K562 (cell line): ENCODE results near the gene CCDC85C. TPM values are rescaled to one million over a fixed set of nuclear protein-coding genes. Genes with fewer than 3 reads are reported as not detected.

ENCODE experiments used
- ATAC-seq: fragments of 200-7000 bp; cut with Tn5 transposase; 3 replicates; pipeline ENCODE4 v1.9.1; 2020; ENCODE audit warnings: moderate library complexity
- BruUV-seq: library from RNA; stranded (reverse); fragments of 400-500 nt; replicated peaks from 2 replicates; lab custom pipeline; 2021; lab: Mats Ljungman, UMichigan
- CTCF ChIA-PET: fragments of 300-600 bp; formaldehyde crosslinking; extraction: SDS; loops from one replicate; lab custom pipeline; 2021; ENCODE audit warnings: low intra/inter-chr PET ratio; lab: Yijun Ruan, JAX
- POLR2A ChIA-PET: fragments of 300-600, 350-650 bp; sonication (Branson Sonifier 250); formaldehyde crosslinking; extraction: SDS; loops from one replicate; lab custom pipeline; 2021; ENCODE audit warnings: antibody characterized with exemption, inconsistent platforms; lab: Yijun Ruan, JAX
- DNase-seq, 4 experiments: peaks; one replicate each; pipeline versions ENCODE4 v3.0.0 to v3.0.0-alpha.2; 2011 to 2018; ENCODE audit warnings: low spot score in 3 of 4, mixed read lengths in 3 of 4; ENCODE audit errors: extremely low read depth in 1 of 4
- FAIRE-seq: peaks from 2 replicates; lab custom pipeline; 2011; peaks lifted over from hg19 to GRCh38; lab: Jason Lieb, UNC
- H2AFZ ChIP-seq: 2 replicates; pipeline ENCODE4 v1.6.0; 2011; ENCODE audit warnings: low read depth, low read length, control low read depth, inconsistent platforms
- H3K27ac ChIP-seq: fragments of 200-600 bp; 3 replicates; pipeline ENCODE4 v1.8.0; 2011; ENCODE audit warnings: low read depth, mild to moderate bottlenecking, control low read depth, inconsistent platforms, low read length, moderate library complexity, mixed read lengths; ENCODE audit errors: extremely low read depth
- H3K27me3 ChIP-seq, 2 experiments: fragments of 300-600 bp in 1 of 2; 2 replicates in 1 of 2; 3 replicates in 1 of 2; pipeline versions ENCODE4 v1.6.0 to v1.8.0; 2011; ENCODE audit warnings: inconsistent platforms in 2 of 2, low read length in 2 of 2, mild to moderate bottlenecking in 1 of 2, mixed read lengths in 1 of 2, moderate library complexity in 1 of 2; ENCODE audit not compliant: control insufficient read depth in 2 of 2, insufficient read depth in 2 of 2
- H3K36me3 ChIP-seq: fragments of 300-600 bp; 3 replicates; pipeline ENCODE4 v1.8.0; 2011; ENCODE audit warnings: mild to moderate bottlenecking, low read length, inconsistent platforms; ENCODE audit not compliant: control insufficient read depth, insufficient read depth
- H3K4me1 ChIP-seq, 2 experiments: fragments of 200-600 bp in 1 of 2; replicated peaks in 1 of 2; 2 replicates in 1 of 2; 3 replicates in 1 of 2; pipeline versions ENCODE4 v1.5.1 to v1.8.0; 2011; ENCODE audit warnings: inconsistent platforms in 2 of 2, low read length in 2 of 2, mild to moderate bottlenecking in 1 of 2, mixed read lengths in 1 of 2, moderate library complexity in 1 of 2; ENCODE audit not compliant: control insufficient read depth in 2 of 2, insufficient read depth in 2 of 2
- H3K4me2 ChIP-seq: 2 replicates; pipeline ENCODE4 v1.6.1; 2011; ENCODE audit warnings: low read length, control low read depth, inconsistent platforms, mixed read lengths; ENCODE audit not compliant: insufficient read depth
- H3K4me3 ChIP-seq: fragments of 200-600 bp; sonication (generic), shearing (Covaris generic); 2 replicates; pipeline ENCODE4 v1.5.1; 2016; ENCODE audit warnings: control low read depth, inconsistent platforms
- H3K79me2 ChIP-seq: fragments of 200-600 bp; 3 replicates; pipeline ENCODE4 v1.8.0; 2011; ENCODE audit warnings: low read length, inconsistent platforms; ENCODE audit not compliant: control insufficient read depth, insufficient read depth
- H3K9ac ChIP-seq, 2 experiments: 2 replicates each; pipeline versions ENCODE4 v1.6.0 to v1.6.1; 2011; ENCODE audit warnings: low read depth in 2 of 2, low read length in 2 of 2, control low read depth in 1 of 2, inconsistent platforms in 1 of 2, mild to moderate bottlenecking in 1 of 2, mixed read lengths in 1 of 2; ENCODE audit not compliant: insufficient read depth in 1 of 2
- H3K9me1 ChIP-seq: one replicate; pipeline ENCODE4 v1.6.0; 2011; ENCODE audit warnings: inconsistent platforms, mild to moderate bottlenecking, low read length, moderate library complexity; ENCODE audit not compliant: control insufficient read depth, insufficient read depth
- H3K9me3 ChIP-seq: replicated peaks from 2 replicates; pipeline ENCODE4 v1.5.1; 2011; ENCODE audit warnings: low read depth, low read length, inconsistent platforms; ENCODE audit not compliant: control insufficient read depth, insufficient read depth
- H4K20me1 ChIP-seq: replicated peaks from 2 replicates; pipeline ENCODE4 v1.6.1; 2011; ENCODE audit warnings: low read length, inconsistent platforms, mixed read lengths; ENCODE audit not compliant: control insufficient read depth, insufficient read depth
- ATF6 ChIP-seq: sonication (generic); formaldehyde crosslinking; IDR thresholded peaks from 2 replicates; pipeline ENCODE4 v1.4.0; 2020; ENCODE audit warnings: mild to moderate bottlenecking, missing genetic modification reagents
- CCNT2 ChIP-seq: IDR thresholded peaks from 2 replicates; pipeline ENCODE4 v1.6.1; 2011; ENCODE audit warnings: borderline replicate concordance, low read depth, mild to moderate bottlenecking, moderate library complexity, mixed read lengths, low read length; ENCODE audit not compliant: insufficient read length; ENCODE audit errors: extremely low read depth
- ERF ChIP-seq: fragments of 450-650 bp; formaldehyde crosslinking; IDR thresholded peaks from 2 replicates; pipeline ENCODE4 v1.4.0; 2020; ENCODE audit warnings: mild to moderate bottlenecking, mixed read lengths
- FOXJ2 ChIP-seq: fragments of 200-800 bp; sonication (Bioruptor generic); IDR thresholded peaks from 2 replicates; pipeline ENCODE4 v1.6.1; 2016; ENCODE audit warnings: missing genetic modification characterization, missing compliant biosample characterization
- GTF3C2 ChIP-seq: IDR thresholded peaks from 3 replicates; pipeline ENCODE4 v1.6.1; 2011; ENCODE audit warnings: borderline replicate concordance, mild to moderate bottlenecking, moderate library complexity; ENCODE audit not compliant: insufficient read length; ENCODE audit errors: extremely low read depth
- HDAC2 ChIP-seq: fragments of 450-650 bp; IDR thresholded peaks from 2 replicates; pipeline ENCODE4 v1.6.1; 2016; ENCODE audit warnings: mild to moderate bottlenecking
- HOXB6 ChIP-seq: fragments of 250-450 bp; sonication (Bioruptor Pico); IDR thresholded peaks from 2 replicates; pipeline ENCODE4 v1.5.1; 2022; ENCODE audit warnings: mild to moderate bottlenecking, borderline replicate concordance
- IRF2 ChIP-seq: sonication (generic); formaldehyde crosslinking; IDR thresholded peaks from 2 replicates; pipeline ENCODE4 v1.8.1; 2022; ENCODE audit warnings: mild to moderate bottlenecking, missing genetic modification reagents
- RBBP5 ChIP-seq: fragments of 200-600 bp; sonication (generic); IDR thresholded peaks from 2 replicates; pipeline ENCODE4 v1.6.1; 2012; ENCODE audit warnings: borderline replicate concordance, mild to moderate bottlenecking, low read length, control low read depth, inconsistent platforms; ENCODE audit not compliant: insufficient read depth, poor library complexity, severe bottlenecking
- SOX6 ChIP-seq: fragments of 450-650 bp; IDR thresholded peaks from 2 replicates; pipeline ENCODE4 v1.6.1; 2014; ENCODE audit warnings: mild to moderate bottlenecking
- THRA ChIP-seq: fragments of 450-650 bp; IDR thresholded peaks from 2 replicates; pipeline ENCODE4 v1.6.1; 2017; ENCODE audit warnings: mild to moderate bottlenecking, moderate library complexity
- ZNF239 ChIP-seq: fragments of 250-450 bp; sonication (Bioruptor Pico); IDR thresholded peaks from 2 replicates; pipeline ENCODE4 v1.4.0; 2020; ENCODE audit warnings: mild to moderate bottlenecking
- ZNF699 ChIP-seq: fragments of 250-450 bp; sonication (Bioruptor Pico); IDR thresholded peaks from 2 replicates; pipeline ENCODE4 v1.8.0; 2021; ENCODE audit warnings: mild to moderate bottlenecking, moderate library complexity; ENCODE audit not compliant: insufficient replicate concordance
- ZNF79 ChIP-seq: fragments of 250-450 bp; sonication (Bioruptor Pico); IDR thresholded peaks from 2 replicates; pipeline ENCODE4 v1.4.0; 2020; ENCODE audit warnings: low read depth, mild to moderate bottlenecking, moderate library complexity
- WGBS: fragments of 100-300 bp; shearing (Covaris generic); methylation state at CpG from one replicate; pipeline ENCODE4 v1.1.6; 2016; ENCODE audit warnings: low coverage, mixed read lengths; ENCODE audit not compliant: insufficient coverage; ENCODE audit errors: missing lambda C conversion rate; 5-methylcytosine and 5-hydroxymethylcytosine counted together
- in situ Hi-C: fragments of 300-500 bp; cut with MboI; formaldehyde crosslinking; loops from 4 replicates; pipeline ENCODE4 v1.15.0; 2018; ENCODE audit warnings: inconsistent platforms, mixed read lengths
- intact Hi-C: fragments of 100-400 bp; cut with micrococcal nuclease; formaldehyde crosslinking; loops from 2 replicates; pipeline ENCODE4 v1.14.2; 2022
- polyA plus RNA-seq, 8 experiments: library from polyadenylated mRNA; depleted of rRNA in 4 of 8; stranded (reverse) in 5 of 8; unstranded in 3 of 8; fragments of >200 nt; fragmentation: Nextera tagmentation in 2 of 8; fragmentation: Illumina TruSeq in 1 of 8; extraction: Ambion mirVana in 2 of 8; extraction: Trizol in 1 of 8; gene quantifications; 2 replicates each; pipeline versions ENCODE4 v1.2.1 to v1.2.3, GENCODE V29; 2011 to 2014; ENCODE audit warnings: inconsistent platforms in 1 of 8, missing spikeins in 1 of 8
- total RNA-seq, 7 experiments: library from RNA; depleted of rRNA in 6 of 7; stranded (reverse); fragments of >200 nt in 6 of 7; fragmentation: Illumina TruSeq in 2 of 7; extraction: Trizol in 2 of 7; gene quantifications; 2 replicates each; pipeline versions ENCODE4 v1.2.1 to v1.2.3, GENCODE V29; 2011 to 2021; ENCODE audit warnings: low replicate concordance in 1 of 7

Gene CCDC85C
- total and polyA plus RNA-seq, 9 of the 15 experiments (the other 6 are each of a cell fraction or from before 2014, with no cell fraction given), result 0.18 to 22.0 (median 6.3) TPM

- TF ChIP-seq ZNF79 (CRISPR knock-in tag), result no peak
- TF ChIP-seq FOXJ2 (tag), result no peak
- no peak for TF ChIP-seq RBBP5
- no peak for TF ChIP-seq HOXB6 (CRISPR knock-in tag)
Measured at GRCh38 chr14:99507860-99508640, 96.0 kb downstream of the CCDC85C start (continued).

- intact Hi-C loops, result no loop called here
- TF ChIP-seq ZNF699, result no peak
- no peak for TF ChIP-seq ZNF239 (CRISPR knock-in tag)
- TF ChIP-seq ERF (CRISPR knock-in tag), result no peak
- TF ChIP-seq CCNT2, result no peak
- TF ChIP-seq IRF2, result no peak
- no peak for TF ChIP-seq HDAC2
- no peak for TF ChIP-seq THRA
- TF ChIP-seq SOX6, result no peak
- TF ChIP-seq ATF6 (CRISPR knock-in tag), result no peak
- TF ChIP-seq GTF3C2, result no peak
Measured at GRCh38 chr14:99506276-99506675, 97.7 kb downstream of the CCDC85C start.

More at GRCh38 chr14:99506276-99506675, 97.7 kb downstream of the CCDC85C start:
- Histone ChIP-seq H3K4me2 (no peak overlapping the region), H3K9ac (no peak overlapping the region), H3K9me1 (no peaks in the 10 kb centered on the region), H3K9me3 (no peaks in the 10 kb centered on the region), H4K20me1 (0 out of 2 replicates have a peak, but pooled peaks cover 7% of the 10 kb centered on the region), H3K4me3 (no peak overlapping the region), H3K36me3 (peaks cover 89% of the 10 kb centered on the region), H3K4me1 (peaks cover 0 to 6% of the 10 kb centered on the region in 2 experiments; a peak in 2 of 5 replicates), H3K27ac (no peak overlapping the region), H3K79me2 (no peaks in the 10 kb centered on the region), H3K27me3 (no peaks in the 10 kb centered on the region), H2AFZ (no peak overlapping the region)
- WGBS, result 94% methylated on average over 4 of the region's 6 CpGs
- BruUV-seq, result no TSS peak
- ChIA-PET POLR2A (interaction anchor here (1.5 kb wide), 1 partner anchor 13 kb away, joined by 4 read pairs; no protein-coding TSS in a partner anchor), CTCF (no interaction called here)
- in situ Hi-C loops, result no loop called here
- FAIRE-seq (no peak), ATAC-seq (no peak), DNase-seq (no peak)
